OCI-LY7 (cell line): ENCODE results near the gene NPEPPS. TPM values are rescaled to one million over a fixed set of nuclear protein-coding genes. Genes with fewer than 3 reads are reported as not detected.
"Not testable (repeated sequence)": the region's sequence is repeated elsewhere in the genome, so short reads cannot be mapped to it uniquely, and the experiment has no call there.

ENCODE experiments used
- BruUV-seq: library from RNA; stranded (reverse); fragments of 400-500 nt; replicated peaks from 2 replicates; lab custom pipeline; 2021; lab: Mats Ljungman, UMichigan
- CTCF ChIA-PET: fragments of 300-600 bp; sonication (Branson Sonifier 250); formaldehyde crosslinking; loops from one replicate; lab custom pipeline; 2022; ENCODE audit warnings: antibody characterized with exemption; ENCODE audit not compliant: unreplicated experiment; lab: Charles Lee
- POLR2A ChIA-PET: fragments of 300-600 bp; sonication (Branson Sonifier 250); formaldehyde crosslinking; loops from one replicate; lab custom pipeline; 2022; ENCODE audit warnings: antibody characterized with exemption; lab: Charles Lee
- DNase-seq: peaks from one replicate; pipeline ENCODE4 v3.0.0-alpha.2; 2015; ENCODE audit warnings: low spot score
- H2AFZ ChIP-seq: fragments of 200-600 bp; sonication (generic), shearing (Covaris generic); 2 replicates; pipeline ENCODE4 v1.6.1; 2014; ENCODE audit warnings: mild to moderate bottlenecking, antibody characterized with exemption, low read length, moderate library complexity
- H3K27ac ChIP-seq: fragments of 200-600 bp; sonication (generic); 2 replicates; pipeline ENCODE4 v1.5.1; 2014; ENCODE audit warnings: mixed run types, low read depth, mild to moderate bottlenecking, moderate library complexity, low read length, inconsistent platforms; ENCODE audit not compliant: poor library complexity, severe bottlenecking
- H3K36me3 ChIP-seq: fragments of 200-600 bp; sonication (generic); 2 replicates; pipeline ENCODE4 v1.6.1; 2014; ENCODE audit warnings: mild to moderate bottlenecking, antibody characterized with exemption, low read length, moderate library complexity, mixed read lengths; ENCODE audit not compliant: insufficient read depth
- H3K4me1 ChIP-seq: fragments of 200-600 bp; sonication (generic); 2 replicates; pipeline ENCODE4 v1.5.1; 2014; ENCODE audit warnings: mild to moderate bottlenecking, low read length; ENCODE audit not compliant: insufficient read depth, poor library complexity, severe bottlenecking
- H3K4me2 ChIP-seq: fragments of 200-600 bp; sonication (generic); 2 replicates; pipeline ENCODE4 v1.6.1; 2014; ENCODE audit warnings: mild to moderate bottlenecking, low read length
- H3K4me3 ChIP-seq: fragments of 200-600 bp; sonication (generic); 2 replicates; pipeline ENCODE4 v1.5.1; 2014; ENCODE audit warnings: mild to moderate bottlenecking, low read depth, low read length; ENCODE audit not compliant: poor library complexity, severe bottlenecking
- H3K79me2 ChIP-seq: fragments of 200-600 bp; sonication (generic); 2 replicates; pipeline ENCODE4 v1.6.1; 2016; ENCODE audit warnings: low read depth, mild to moderate bottlenecking, low read length, moderate library complexity, mixed read lengths; ENCODE audit not compliant: insufficient read depth
- H3K9me2 ChIP-seq: fragments of 200-600 bp; sonication (generic); 2 replicates; pipeline ENCODE4 v1.6.1; 2016; ENCODE audit warnings: mild to moderate bottlenecking, low read length, mixed read lengths; ENCODE audit not compliant: insufficient read depth
- H3K9me3 ChIP-seq: fragments of 200-600 bp; sonication (generic); 2 replicates; pipeline ENCODE4 v1.6.1; 2014; ENCODE audit warnings: mild to moderate bottlenecking, mixed run types, low read length, mixed read lengths
- H4K20me1 ChIP-seq: fragments of 200-600 bp; sonication (generic); 2 replicates; pipeline ENCODE4 v1.6.1; 2014; ENCODE audit warnings: mild to moderate bottlenecking, antibody characterized with exemption, low read length, moderate library complexity, mixed read lengths; ENCODE audit not compliant: insufficient read depth
- intact Hi-C: fragments of 100-400 bp; cut with micrococcal nuclease; formaldehyde crosslinking; loops from one replicate; pipeline ENCODE4 v1.10.0; 2022; ENCODE audit not compliant: unreplicated experiment
- total RNA-seq, 2 experiments: library from RNA; depleted of rRNA in 1 of 2; stranded (reverse); fragments of >200 nt in 1 of 2; shearing (Covaris generic) in 1 of 2; gene quantifications; 2 replicates each; pipeline ENCODE4 v1.2.3, GENCODE V29; 2014 to 2022

NPEPPS gene
- total RNA-seq, 2 experiments from 2014 or later: 46.8 to 111 TPM

- H3K4me2 ChIP-seq, POLR2A ChIA-PET, H3K36me3 ChIP-seq, H2AFZ ChIP-seq, BruUV-seq, intact Hi-C loops, CTCF ChIA-PET, H3K4me3 ChIP-seq, H4K20me1 ChIP-seq, H3K4me1 ChIP-seq, H3K27ac ChIP-seq, DNase-seq, H3K9me2 ChIP-seq, H3K9me3 ChIP-seq: not testable (repeated sequence)
- H3K79me2 ChIP-seq: peaks cover 18% of the 10 kb centered on the region; the same call in 1 of the 2 replicates
These were observed 10.8 kb downstream of the NPEPPS start for GRCh38 chr17:47541676-47542075.

DNA sequence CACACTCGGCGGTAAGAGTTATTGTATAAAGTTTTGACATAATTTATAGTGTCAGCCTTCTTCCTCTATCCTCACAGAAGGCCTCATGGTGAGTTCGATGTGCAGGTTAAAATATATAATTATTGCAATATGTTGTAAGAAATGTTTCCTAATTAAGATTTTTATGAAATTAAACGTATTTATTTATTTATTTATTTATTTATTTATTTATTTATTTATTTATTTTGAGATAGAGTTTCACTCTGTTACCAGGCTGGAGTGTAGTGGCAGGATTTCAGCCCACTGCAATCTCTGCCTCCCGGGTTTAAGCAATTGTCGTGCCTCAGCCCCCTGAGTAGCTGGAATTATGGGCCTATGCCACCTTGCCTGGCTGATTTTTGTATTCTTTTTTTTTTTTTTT, 13.4 kb downstream of the NPEPPS start:
- H3K4me3 ChIP-seq, intact Hi-C loops, H2AFZ ChIP-seq, H3K4me2 ChIP-seq, H3K27ac ChIP-seq, H3K9me2 ChIP-seq, H3K36me3 ChIP-seq, H3K9me3 ChIP-seq, CTCF ChIA-PET, H3K79me2 ChIP-seq, DNase-seq, BruUV-seq, H4K20me1 ChIP-seq, H3K4me1 ChIP-seq, POLR2A ChIA-PET: not testable (repeated sequence)

DNA sequence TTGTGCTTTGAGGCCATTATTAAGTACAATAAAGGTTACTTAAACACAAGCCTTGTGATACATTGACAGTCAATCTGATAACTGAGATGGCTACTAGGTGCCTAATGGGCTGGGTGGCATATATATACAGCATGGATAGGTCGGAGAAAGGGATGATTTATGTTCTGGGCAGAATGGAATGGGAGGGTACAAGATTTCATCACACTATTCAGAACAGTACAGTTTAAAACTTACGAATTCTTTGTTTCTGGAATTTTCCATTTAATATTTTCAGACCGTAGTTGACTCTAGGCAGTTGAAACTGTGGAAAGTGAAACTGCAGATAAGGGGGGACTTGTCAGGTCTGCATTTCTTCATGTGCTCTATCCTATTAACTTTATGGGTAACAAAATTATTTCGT, 23.8 kb downstream of the NPEPPS start:
- POLR2A ChIA-PET, BruUV-seq, H3K27ac ChIP-seq, H3K79me2 ChIP-seq, H2AFZ ChIP-seq, H3K9me3 ChIP-seq, H3K4me3 ChIP-seq, intact Hi-C loops, H3K4me2 ChIP-seq, H4K20me1 ChIP-seq, CTCF ChIA-PET, DNase-seq, H3K4me1 ChIP-seq, H3K9me2 ChIP-seq: not testable (repeated sequence)
- H3K36me3 ChIP-seq: peaks cover 11% of the 10 kb centered on the region

DNA sequence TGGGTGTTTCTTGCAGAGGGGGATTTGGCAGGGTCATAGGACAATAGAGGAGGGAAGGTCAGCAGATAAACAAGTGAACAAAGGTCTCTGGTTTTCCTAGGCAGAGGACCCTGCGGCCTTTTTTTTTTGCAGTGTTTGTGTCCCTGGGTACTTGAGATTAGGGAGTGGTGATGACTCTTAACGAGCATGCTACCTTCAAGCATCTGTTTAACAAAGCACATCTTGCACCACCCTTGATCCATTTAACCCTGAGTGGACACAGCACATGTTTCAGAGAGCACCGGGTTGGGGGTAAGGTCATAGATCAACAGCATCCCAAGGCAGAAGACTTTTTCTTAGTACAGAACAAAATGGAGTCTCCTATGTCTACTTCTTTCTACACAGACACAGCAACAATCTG, 25.2 kb downstream of the NPEPPS start:
- CTCF ChIA-PET, H2AFZ ChIP-seq, BruUV-seq, H3K9me2 ChIP-seq, H3K9me3 ChIP-seq, DNase-seq, H3K4me1 ChIP-seq, H3K79me2 ChIP-seq, H3K36me3 ChIP-seq, H3K4me3 ChIP-seq, H4K20me1 ChIP-seq, intact Hi-C loops, H3K27ac ChIP-seq, POLR2A ChIA-PET, H3K4me2 ChIP-seq: not testable (repeated sequence)

GRCh38 chr17:47560517-47561043, 29.7 kb downstream of the NPEPPS start:
- POLR2A ChIA-PET, H3K4me1 ChIP-seq, H3K4me3 ChIP-seq, H3K36me3 ChIP-seq, intact Hi-C loops, H3K4me2 ChIP-seq, BruUV-seq, H2AFZ ChIP-seq, H3K27ac ChIP-seq, DNase-seq, CTCF ChIA-PET, H3K9me2 ChIP-seq, H3K79me2 ChIP-seq, H4K20me1 ChIP-seq, H3K9me3 ChIP-seq: not testable (repeated sequence)

DNA sequence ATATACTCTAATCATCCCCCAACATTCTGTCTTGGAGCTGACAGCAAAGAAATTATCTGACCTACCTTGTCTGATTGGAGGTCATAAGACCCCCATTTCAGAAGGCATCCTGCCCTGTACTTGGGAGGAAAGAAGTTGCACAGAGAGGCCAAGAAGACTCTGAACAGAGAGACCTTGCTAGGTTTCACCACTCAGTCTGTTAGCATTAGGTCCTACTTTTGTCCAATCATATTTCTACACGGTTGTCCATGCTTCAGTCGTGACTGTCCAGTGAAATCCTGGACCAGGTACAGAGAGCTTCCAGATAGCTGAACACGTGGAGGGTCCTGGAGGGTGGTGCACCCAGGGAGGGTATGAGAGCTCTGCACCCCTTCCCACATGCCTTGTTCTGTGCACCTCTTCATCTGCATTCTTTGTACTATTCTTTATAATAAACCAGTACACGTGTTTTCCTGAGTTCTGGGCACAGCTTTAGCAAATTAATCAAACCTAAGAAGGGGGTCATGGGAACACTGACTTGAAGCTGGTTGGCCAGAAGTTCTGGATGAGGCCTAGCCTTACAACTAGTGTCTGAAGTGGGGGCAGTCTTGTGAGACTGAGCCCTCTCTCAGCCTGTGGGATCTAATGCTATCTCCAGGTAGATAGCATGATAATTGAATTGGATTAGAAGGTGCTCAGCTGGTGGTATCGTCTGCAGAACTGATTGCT, 30.9 kb downstream of the NPEPPS start:
- H3K4me3 ChIP-seq, H3K4me1 ChIP-seq, H3K79me2 ChIP-seq, H4K20me1 ChIP-seq, H3K27ac ChIP-seq, H3K36me3 ChIP-seq, POLR2A ChIA-PET, BruUV-seq, CTCF ChIA-PET, DNase-seq, intact Hi-C loops, H3K9me3 ChIP-seq, H2AFZ ChIP-seq, H3K4me2 ChIP-seq, H3K9me2 ChIP-seq: not testable (repeated sequence)
